Astrocyte (in vitro differentiated cells and primary cell): ENCODE measurements around the gene FRY. TPM values are rescaled to one million over a fixed set of nuclear protein-coding genes. Genes with fewer than 3 reads are reported as not detected.

Experiments used
- DNase-seq: peaks from one replicate; pipeline ENCODE4 v3.0.0-alpha.2; 2010; ENCODE audit warnings: low read depth
- FAIRE-seq: peaks from 2 replicates; lab custom pipeline; 2011; peaks lifted over from hg19 to GRCh38; lab: Jason Lieb, UNC
- H2AFZ ChIP-seq: 2 replicates; pipeline ENCODE4 v1.6.0; 2012; ENCODE audit warnings: low read depth, low read length, inconsistent platforms
- H3K27ac ChIP-seq: 2 replicates; pipeline ENCODE4 v1.5.1; 2011; ENCODE audit warnings: low read depth, low read length, inconsistent platforms
- H3K27me3 ChIP-seq: 2 replicates; pipeline ENCODE4 v1.6.0; 2011; ENCODE audit warnings: low read length, inconsistent platforms; ENCODE audit not compliant: insufficient read depth
- H3K36me3 ChIP-seq: 2 replicates; pipeline ENCODE4 v1.5.1; 2011; ENCODE audit warnings: low read length, inconsistent platforms; ENCODE audit not compliant: insufficient read depth
- H3K4me1 ChIP-seq: 2 replicates; pipeline ENCODE4 v1.5.1; 2011; ENCODE audit warnings: low read length, inconsistent platforms; ENCODE audit not compliant: insufficient read depth
- H3K4me2 ChIP-seq: 2 replicates; pipeline ENCODE4 v1.6.0; 2012; ENCODE audit warnings: low read length, inconsistent platforms
- H3K4me3 ChIP-seq: 2 replicates; pipeline ENCODE4 v1.5.1; 2011; ENCODE audit warnings: low read depth, mild to moderate bottlenecking, low read length, inconsistent platforms; ENCODE audit not compliant: insufficient read depth
- H3K79me2 ChIP-seq: 2 replicates; pipeline ENCODE4 v1.6.0; 2012; ENCODE audit warnings: mild to moderate bottlenecking, low read length, inconsistent platforms; ENCODE audit not compliant: insufficient read depth
- H3K9ac ChIP-seq: 2 replicates; pipeline ENCODE4 v1.6.0; 2012; ENCODE audit warnings: mild to moderate bottlenecking, low read length, inconsistent platforms
- H3K9me3 ChIP-seq: 2 replicates; pipeline ENCODE4 v1.5.1; 2012; ENCODE audit warnings: low read depth, mild to moderate bottlenecking, low read length, inconsistent platforms; ENCODE audit not compliant: insufficient read depth
- H4K20me1 ChIP-seq: 2 replicates; pipeline ENCODE4 v1.6.0; 2012; ENCODE audit warnings: low read length, inconsistent platforms; ENCODE audit not compliant: insufficient read depth
- H3K27ac Mint-ChIP-seq: one replicate; pipeline ENCODE4 v1.8.0; 2021; ENCODE audit warnings: mild to moderate bottlenecking, mixed read lengths; ENCODE audit not compliant: unreplicated experiment
- H3K27me3 Mint-ChIP-seq: one replicate; pipeline ENCODE4 v1.8.0; 2021; ENCODE audit warnings: low read depth, mixed read lengths; ENCODE audit not compliant: unreplicated experiment
- H3K36me3 Mint-ChIP-seq: one replicate; pipeline ENCODE4 v1.8.0; 2021; ENCODE audit warnings: low read depth, mixed read lengths; ENCODE audit not compliant: unreplicated experiment
- H3K4me1 Mint-ChIP-seq: one replicate; pipeline ENCODE4 v1.8.0; 2021; ENCODE audit warnings: low read depth, mixed read lengths; ENCODE audit not compliant: unreplicated experiment
- H3K4me3 Mint-ChIP-seq: one replicate; pipeline ENCODE4 v1.8.0; 2021; ENCODE audit warnings: mild to moderate bottlenecking, moderate library complexity, mixed read lengths; ENCODE audit not compliant: unreplicated experiment
- H3K9me3 Mint-ChIP-seq: one replicate; pipeline ENCODE4 v1.8.0; 2021; ENCODE audit warnings: mild to moderate bottlenecking, mixed read lengths; ENCODE audit not compliant: unreplicated experiment
- CTCF ChIP-seq: IDR thresholded peaks from 2 replicates; pipeline ENCODE4 v1.5.1; 2011; ENCODE audit warnings: low read depth, mild to moderate bottlenecking, inconsistent platforms, low read length, moderate library complexity; ENCODE audit not compliant: insufficient read depth
- EZH2 ChIP-seq: IDR thresholded peaks from 2 replicates; pipeline ENCODE4 v1.6.1; 2012; ENCODE audit warnings: mild to moderate bottlenecking, low read length, inconsistent platforms; ENCODE audit not compliant: insufficient read depth
- total RNA-seq: library from RNA; stranded (reverse); gene quantifications from 2 replicates; pipeline ENCODE4 v1.2.1, GENCODE V29; 2021

Gene FRY
- total RNA-seq, 1 donor from 2014 or later = 4.6 TPM

GRCh38 chr13:32191452-32191998 is 160.0 kb downstream of the FRY start:
- DNase-seq (no peak), FAIRE-seq (no peak)
- Histone ChIP-seq H2AFZ (no peak overlapping the region), H3K9ac (no peak overlapping the region), H4K20me1 (no peaks in the 10 kb centered on the region), H3K9me3 (no peaks in the 10 kb centered on the region), H3K27ac (no peak overlapping the region), H3K79me2 (no peaks in the 10 kb centered on the region), H3K36me3 (no peaks in the 10 kb centered on the region), H3K4me3 (no peak overlapping the region), H3K4me2 (no peak overlapping the region), H3K27me3 (no peaks in the 10 kb centered on the region), H3K4me1 (no peaks in the 10 kb centered on the region)
- Mint-ChIP-seq H3K36me3 (no peaks in the 10 kb centered on the region), H3K4me3 (no peak overlapping the region), H3K4me1 (no peaks in the 10 kb centered on the region), H3K9me3 (no peaks in the 10 kb centered on the region), H3K27me3 (no peaks in the 10 kb centered on the region), H3K27ac (no peak overlapping the region)
- no peak for TF ChIP-seq CTCF

GRCh38 chr13:32195713-32196112 is 164.1 kb downstream of the FRY start:
- Histone ChIP-seq H2AFZ (no peak overlapping the region), H3K4me2 (no peak overlapping the region), H3K9me3 (no peaks in the 10 kb centered on the region), H3K27ac (no peak overlapping the region), H3K4me3 (no peak overlapping the region), H3K4me1 (no peaks in the 10 kb centered on the region), H3K27me3 (no peaks in the 10 kb centered on the region), H3K9ac (no peak overlapping the region), H3K36me3 (no peaks in the 10 kb centered on the region), H4K20me1 (no peaks in the 10 kb centered on the region), H3K79me2 (no peaks in the 10 kb centered on the region)
- TF ChIP-seq EZH2 (no peak), CTCF (no peak)
- no peaks in the 10 kb centered on the region for H3K36me3 Mint-ChIP-seq
- no peak for DNase-seq
- peaks cover 1% of the 10 kb centered on the region for H3K4me1 Mint-ChIP-seq
- no peak overlapping the region for H3K4me3 Mint-ChIP-seq
- FAIRE-seq = no peak
- no peak overlapping the region for H3K27ac Mint-ChIP-seq
- H3K9me3 Mint-ChIP-seq = no peaks in the 10 kb centered on the region
- no peaks in the 10 kb centered on the region for H3K27me3 Mint-ChIP-seq

GRCh38 chr13:32199168-32199567 is 167.6 kb downstream of the FRY start:
- no peaks in the 10 kb centered on the region for H3K36me3 ChIP-seq
- no peaks in the 10 kb centered on the region for H3K4me1 ChIP-seq
- no peaks in the 10 kb centered on the region for H3K9me3 ChIP-seq
- Mint-ChIP-seq H3K4me3 (no peak overlapping the region), H3K27ac (no peak overlapping the region), H3K36me3 (no peaks in the 10 kb centered on the region), H3K9me3 (no peaks in the 10 kb centered on the region), H3K4me1 (peaks cover 3% of the 10 kb centered on the region), H3K27me3 (no peaks in the 10 kb centered on the region)
- DNase-seq = no peak
- no peak overlapping the region for H3K9ac ChIP-seq
- no peak overlapping the region for H3K4me2 ChIP-seq
- H2AFZ ChIP-seq = no peak overlapping the region
- H4K20me1 ChIP-seq = no peaks in the 10 kb centered on the region
- H3K79me2 ChIP-seq = no peaks in the 10 kb centered on the region
- TF ChIP-seq CTCF (no peak), EZH2 (no peak)
- FAIRE-seq = no peak
- H3K27me3 ChIP-seq = no peaks in the 10 kb centered on the region
- no peak overlapping the region for H3K27ac ChIP-seq
- no peak overlapping the region for H3K4me3 ChIP-seq
